ENCODE results near the gene CDYL2. TPM values are rescaled to one million over a fixed set of nuclear protein-coding genes. Genes with fewer than 3 reads are reported as not detected.

Gene CDYL2
- total RNA-seq, 2 donors from 2014 or later: 4.8 TPM

DNA sequence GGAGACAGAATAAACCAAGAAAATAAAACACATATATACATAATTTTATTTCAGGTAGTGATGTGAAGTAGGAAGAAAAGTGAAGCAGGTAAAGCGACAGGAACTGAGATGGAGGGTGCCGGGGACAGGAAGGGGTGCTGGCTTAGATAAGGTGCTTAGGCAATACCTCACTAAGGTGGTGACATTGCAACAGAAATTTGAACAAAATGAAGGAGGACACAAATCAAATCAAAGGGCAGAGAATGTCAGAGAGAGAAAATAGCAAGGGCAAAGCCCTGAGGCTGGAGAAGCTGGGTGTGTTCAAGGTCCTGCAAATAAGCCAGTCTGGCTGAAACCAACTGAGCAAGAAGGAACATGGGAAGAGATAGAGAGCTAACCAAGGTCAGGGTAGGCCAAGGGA is 5.0 kb upstream of the CDYL2 start:
- no peaks in the 10 kb centered on the region for H3K4me1 ChIP-seq
- no peaks in the 10 kb centered on the region for H3K27me3 ChIP-seq
- no peaks in the 10 kb centered on the region for H3K9me3 ChIP-seq
- no peak overlapping the region for H3K9ac ChIP-seq (ENCODE audit: low read depth in 2 of 2, low read length in 2 of 2)
- no peak overlapping the region for H3K4me3 ChIP-seq
- no peak overlapping the region for H3K27ac ChIP-seq
- intact Hi-C loops (cut with DNase I): loop anchor here (10.0 kb wide), 1 partner anchor 265 kb away; the partner anchor contains the start of gene DYNLRB2
- TF ChIP-seq, protein P1, sequence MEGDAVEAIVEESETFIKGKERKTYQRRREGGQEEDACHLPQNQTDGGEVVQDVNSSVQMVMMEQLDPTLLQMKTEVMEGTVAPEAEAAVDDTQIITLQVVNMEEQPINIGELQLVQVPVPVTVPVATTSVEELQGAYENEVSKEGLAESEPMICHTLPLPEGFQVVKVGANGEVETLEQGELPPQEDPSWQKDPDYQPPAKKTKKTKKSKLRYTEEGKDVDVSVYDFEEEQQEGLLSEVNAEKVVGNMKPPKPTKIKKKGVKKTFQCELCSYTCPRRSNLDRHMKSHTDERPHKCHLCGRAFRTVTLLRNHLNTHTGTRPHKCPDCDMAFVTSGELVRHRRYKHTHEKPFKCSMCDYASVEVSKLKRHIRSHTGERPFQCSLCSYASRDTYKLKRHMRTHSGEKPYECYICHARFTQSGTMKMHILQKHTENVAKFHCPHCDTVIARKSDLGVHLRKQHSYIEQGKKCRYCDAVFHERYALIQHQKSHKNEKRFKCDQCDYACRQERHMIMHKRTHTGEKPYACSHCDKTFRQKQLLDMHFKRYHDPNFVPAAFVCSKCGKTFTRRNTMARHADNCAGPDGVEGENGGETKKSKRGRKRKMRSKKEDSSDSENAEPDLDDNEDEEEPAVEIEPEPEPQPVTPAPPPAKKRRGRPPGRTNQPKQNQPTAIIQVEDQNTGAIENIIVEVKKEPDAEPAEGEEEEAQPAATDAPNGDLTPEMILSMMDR (IDR thresholded peaks at IDR 0.05): no peak
- no peak for DNase-seq
- no peaks in the 10 kb centered on the region for H3K36me3 ChIP-seq

DNA sequence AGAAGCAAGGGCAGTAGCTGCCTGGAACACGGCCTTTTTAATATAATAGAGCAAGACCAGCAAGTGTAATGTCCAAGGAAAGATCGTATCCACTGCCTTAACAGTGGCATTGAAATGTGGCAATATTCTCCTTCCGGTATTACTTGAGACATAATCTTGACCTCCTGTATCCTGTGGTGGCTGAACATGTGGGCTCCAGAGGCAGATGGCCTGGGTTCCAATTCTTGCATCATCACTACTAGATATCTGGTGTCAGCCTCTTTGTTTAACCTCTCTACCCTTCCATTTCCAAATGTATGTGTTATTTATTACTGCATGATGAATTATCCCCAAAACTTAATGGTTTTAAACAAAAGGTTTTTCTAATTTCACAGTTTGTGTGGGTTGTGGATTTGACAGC is 3.5 kb upstream of the CDYL2 start:
- no peaks in the 10 kb centered on the region for H3K9me3 ChIP-seq
- intact Hi-C loops (cut with DNase I): loop anchor here (10.0 kb wide), 1 partner anchor 263 kb away; the partner anchor contains the start of gene DYNLRB2
- TF ChIP-seq, protein P1 (IDR thresholded peaks at IDR 0.05): no peak
- no peak overlapping the region for H3K27ac ChIP-seq
- no peak overlapping the region for H3K9ac ChIP-seq (ENCODE audit: low read depth in 2 of 2, low read length in 2 of 2)
- no peaks in the 10 kb centered on the region for H3K27me3 ChIP-seq
- no peak for DNase-seq
- no peaks in the 10 kb centered on the region for H3K4me1 ChIP-seq
- H3K36me3 ChIP-seq: no peaks in the 10 kb centered on the region
- no peak overlapping the region for H3K4me3 ChIP-seq

DNA sequence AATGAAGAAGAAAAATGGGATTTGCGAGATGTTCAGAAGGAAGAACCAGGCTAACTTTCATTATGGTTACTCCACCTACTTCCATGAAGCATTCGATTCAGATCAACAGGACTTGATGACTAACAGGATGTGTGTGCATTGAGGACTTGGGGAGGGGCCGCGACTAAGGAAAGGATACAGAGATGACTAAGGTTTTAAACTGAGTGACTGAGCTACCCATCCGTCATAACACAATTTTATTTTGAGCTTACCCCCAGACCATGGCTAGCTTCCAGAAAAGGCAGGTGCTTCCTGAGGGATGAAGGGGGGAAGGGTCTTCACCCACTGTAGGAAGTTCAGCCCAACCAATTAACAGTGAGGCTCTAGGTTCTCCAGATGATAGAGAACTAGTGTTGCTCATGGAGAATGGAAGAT is 2.5 kb upstream of the CDYL2 start:
- no peak overlapping the region for H3K9ac ChIP-seq (ENCODE audit: low read depth in 2 of 2, low read length in 2 of 2)
- H3K4me3 ChIP-seq: no peak overlapping the region
- no peak for DNase-seq
- no peak overlapping the region for H3K27ac ChIP-seq
- TF ChIP-seq, protein P1 (IDR thresholded peaks at IDR 0.05): no peak
- no peaks in the 10 kb centered on the region for H3K4me1 ChIP-seq
- no peaks in the 10 kb centered on the region for H3K36me3 ChIP-seq
- H3K9me3 ChIP-seq: no peaks in the 10 kb centered on the region
- intact Hi-C loops (cut with DNase I): loop anchor here (10.0 kb wide), 1 partner anchor 262 kb away; the partner anchor contains the start of gene DYNLRB2
- H3K27me3 ChIP-seq: no peaks in the 10 kb centered on the region

DNA sequence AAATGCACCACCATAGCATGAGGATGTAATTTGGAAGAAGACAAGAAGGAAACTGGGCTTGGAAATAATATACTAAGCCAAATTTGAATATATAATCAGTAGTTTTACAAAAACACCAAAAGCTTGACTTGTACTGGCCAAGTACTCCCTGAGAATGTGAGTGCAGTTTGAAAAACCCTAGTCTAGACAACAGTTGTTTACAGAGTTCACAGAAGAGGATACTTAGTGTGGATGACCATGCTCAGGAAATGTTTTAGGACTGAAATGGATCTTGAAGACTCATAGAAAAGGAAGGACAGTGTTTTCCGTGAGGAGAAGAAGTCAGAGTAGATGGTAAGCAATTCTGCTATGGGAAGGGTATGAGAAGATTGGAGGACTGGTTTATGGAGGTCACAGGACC is 1.9 kb upstream of the CDYL2 start:
- TF ChIP-seq, protein P1 (IDR thresholded peaks at IDR 0.05): no peak
- H3K27me3 ChIP-seq: no peaks in the 10 kb centered on the region
- no peak for DNase-seq
- no peaks in the 10 kb centered on the region for H3K36me3 ChIP-seq
- H3K9ac ChIP-seq (ENCODE audit: low read depth in 2 of 2, low read length in 2 of 2): no peak overlapping the region
- no peak overlapping the region for H3K4me3 ChIP-seq
- no peaks in the 10 kb centered on the region for H3K4me1 ChIP-seq
- H3K27ac ChIP-seq: no peak overlapping the region
- no peaks in the 10 kb centered on the region for H3K9me3 ChIP-seq
- intact Hi-C loops (cut with DNase I): loop anchor here (10.0 kb wide), 1 partner anchor 261 kb away; the partner anchor contains the start of gene DYNLRB2

DNA sequence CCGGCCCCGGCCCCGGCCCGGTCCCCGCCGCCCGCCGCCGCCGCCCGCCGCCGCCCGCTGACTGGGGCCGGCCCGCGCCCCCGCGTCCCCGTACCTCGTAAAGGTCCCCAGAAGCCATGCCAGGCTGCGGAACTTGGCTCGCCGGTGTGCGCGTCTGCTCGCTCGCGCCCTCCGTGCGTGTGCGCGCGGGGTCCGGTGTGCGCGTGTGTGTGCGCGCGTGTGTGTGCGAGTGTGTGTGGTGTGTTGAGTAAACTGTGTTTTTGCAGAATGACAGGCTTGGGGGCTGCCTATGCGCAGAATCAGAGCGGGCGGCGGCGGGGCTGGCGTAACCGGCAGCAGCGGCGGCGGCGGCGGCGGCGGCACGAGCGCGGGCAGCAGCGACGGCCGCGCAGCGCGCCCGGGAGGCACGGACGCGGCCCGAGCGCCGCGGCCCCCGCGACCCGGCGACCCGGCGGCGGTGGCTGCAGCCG is 307 bp downstream of the CDYL2 start:
- TF ChIP-seq, protein P1 (IDR thresholded peaks at IDR 0.05): no peak
- H3K27me3 ChIP-seq: no peaks in the 10 kb centered on the region
- H3K9me3 ChIP-seq: no peaks in the 10 kb centered on the region
- peak overlapping the region; percentile 52 for H3K4me3 ChIP-seq
- DNase-seq: peak; percentile 36
- no peaks in the 10 kb centered on the region for H3K36me3 ChIP-seq
- intact Hi-C loops (cut with DNase I): loop anchor here (10.0 kb wide), 1 partner anchor 259 kb away; the partner anchor contains the start of gene DYNLRB2
- no peak overlapping the region for H3K27ac ChIP-seq
- no peaks in the 10 kb centered on the region for H3K4me1 ChIP-seq
- H3K9ac ChIP-seq (ENCODE audit: low read depth in 2 of 2, low read length in 2 of 2): no peak overlapping the region
